ENCODE results near the gene FUT1.
"Not testable (repeated sequence)": the region's sequence is repeated elsewhere in the genome, so short reads cannot be mapped to it uniquely, and the experiment has no call there.

The FUT1 gene

GRCh38 chr19:48740164-48740972 is 12.1 kb downstream of the FUT1 start, which contains the start of gene RASIP1:
Gene RASIP1, minus strand, starts transcription at chr19:48740610. Its CDS starts 328 bp downstream, at chr19:48740282.
- DNase-seq = no peak

DNA sequence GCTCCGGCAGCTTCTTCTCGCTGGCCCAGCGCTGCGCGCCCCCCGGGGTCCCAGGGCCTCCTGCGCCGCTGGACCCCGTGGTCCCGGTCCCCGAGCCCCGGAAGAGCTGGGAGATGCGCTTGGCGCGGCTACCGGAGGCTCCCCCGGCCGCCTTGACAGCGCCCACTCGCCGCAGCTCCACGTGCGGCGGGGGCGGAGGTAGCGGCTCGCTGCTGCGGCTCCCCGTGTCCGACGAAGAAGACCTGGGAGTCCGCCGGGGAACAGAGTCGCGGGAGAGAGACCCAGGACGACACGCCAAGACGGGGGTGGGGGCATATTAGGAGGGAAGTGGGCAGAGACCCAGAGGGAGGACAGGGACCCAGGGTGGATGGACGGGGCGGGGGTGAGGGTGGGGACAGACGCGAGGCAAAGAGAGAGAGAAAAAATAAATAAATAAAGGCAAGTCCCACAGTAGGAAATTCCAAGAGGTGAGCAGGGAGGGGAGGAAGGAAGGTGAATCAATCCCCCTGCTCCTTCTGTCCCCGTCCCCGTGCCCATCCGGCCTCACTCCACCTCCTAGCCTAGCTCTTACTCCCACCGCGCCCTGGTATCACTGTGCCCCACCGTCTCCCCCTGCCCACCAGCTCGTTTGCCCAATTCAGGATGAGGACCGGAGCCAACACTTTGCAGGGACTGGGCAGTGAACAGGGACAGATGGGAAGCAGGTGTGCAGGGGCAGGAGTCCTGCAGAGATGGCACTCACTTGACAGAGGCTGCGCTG is 12.9 kb downstream of the FUT1 start:
- no peak for DNase-seq

GRCh38 chr19:48738557-48739403 is 13.7 kb downstream of the FUT1 start:
- DNase-seq = peak; percentile 80

DNA sequence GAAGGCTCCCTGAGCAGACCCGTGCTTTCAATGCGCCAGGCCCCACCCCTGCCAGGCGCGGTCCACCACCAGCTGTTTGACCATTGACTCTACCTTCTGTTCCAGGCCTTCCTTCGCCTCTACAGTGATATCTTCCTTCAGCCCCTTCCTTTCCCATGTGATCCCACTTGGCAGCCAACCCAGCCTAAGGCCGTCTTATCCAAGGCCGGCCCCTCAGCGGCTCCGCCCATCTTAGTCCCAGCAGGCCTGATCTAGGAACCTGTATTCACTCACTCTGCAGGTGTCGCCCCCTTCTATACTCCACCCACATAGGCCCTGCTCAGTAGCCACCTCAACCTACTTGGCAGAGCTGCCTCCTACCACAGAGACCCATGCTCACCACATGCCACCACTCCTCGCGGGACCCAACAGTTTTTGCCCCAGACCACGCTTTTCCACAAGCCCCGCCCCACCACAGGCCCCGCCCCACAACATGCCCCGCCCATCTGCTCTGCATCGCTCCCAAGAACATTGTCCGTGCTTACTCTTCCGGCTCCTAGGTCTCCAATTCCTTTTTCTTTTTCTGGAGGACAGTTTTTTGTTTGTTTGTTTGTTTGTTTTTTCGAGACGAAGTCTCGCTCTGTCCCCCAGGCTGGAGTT is 15.0 kb downstream of the FUT1 start:
- no peak for DNase-seq

DNA sequence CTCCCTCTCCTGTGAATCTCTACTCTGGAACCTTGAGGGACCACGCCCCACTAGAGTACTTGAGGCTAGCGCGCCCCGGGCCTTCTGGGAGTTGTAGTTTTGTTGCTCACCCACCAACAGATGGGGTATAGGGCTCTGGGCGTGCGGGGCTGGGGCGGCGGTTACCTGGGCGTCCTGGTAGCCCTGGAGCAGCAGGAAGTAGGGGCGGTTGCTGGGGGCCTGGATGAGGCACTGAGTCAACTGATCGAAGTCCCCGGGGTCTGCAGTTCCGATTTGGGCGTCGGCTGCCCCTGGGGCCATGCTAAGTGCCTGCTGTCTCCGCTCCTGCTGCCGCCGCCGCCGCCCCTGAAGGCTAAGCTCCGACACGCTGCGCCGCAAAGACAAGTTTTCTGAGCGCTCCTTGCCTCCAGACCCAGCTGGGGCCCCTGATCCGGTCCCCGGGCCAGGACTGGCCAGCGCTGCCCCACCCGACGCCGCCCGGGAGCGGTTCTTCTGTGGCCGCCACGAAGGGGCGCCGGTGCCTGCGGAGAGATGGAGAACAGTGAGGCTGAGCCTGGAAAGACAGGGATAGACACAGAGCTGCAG is 17.3 kb downstream of the FUT1 start:
- DNase-seq = peak; percentile 32

- DNase-seq = no peak
Measured at GRCh38 chr19:48734625-48735024, 17.8 kb downstream of the FUT1 start.

DNA sequence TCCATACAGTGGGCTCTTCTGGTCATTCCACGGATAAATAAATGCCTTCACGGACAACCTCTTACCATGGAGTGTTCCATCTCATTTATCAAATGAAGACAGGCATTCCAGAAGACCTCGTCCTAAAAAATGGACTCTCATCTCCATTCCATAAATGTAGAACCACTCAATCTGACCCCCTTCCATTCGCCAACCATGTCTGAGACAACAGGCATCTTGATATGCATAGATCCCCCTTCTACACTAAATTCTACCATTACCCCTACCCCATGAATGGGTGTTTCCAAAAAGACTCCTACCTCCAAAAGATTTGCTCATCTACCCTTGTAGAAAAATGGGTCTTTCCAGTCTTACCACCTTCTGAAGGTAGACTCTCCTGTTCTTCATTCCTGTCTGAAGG is 21.0 kb downstream of the FUT1 start:
- DNase-seq = no peak

DNA sequence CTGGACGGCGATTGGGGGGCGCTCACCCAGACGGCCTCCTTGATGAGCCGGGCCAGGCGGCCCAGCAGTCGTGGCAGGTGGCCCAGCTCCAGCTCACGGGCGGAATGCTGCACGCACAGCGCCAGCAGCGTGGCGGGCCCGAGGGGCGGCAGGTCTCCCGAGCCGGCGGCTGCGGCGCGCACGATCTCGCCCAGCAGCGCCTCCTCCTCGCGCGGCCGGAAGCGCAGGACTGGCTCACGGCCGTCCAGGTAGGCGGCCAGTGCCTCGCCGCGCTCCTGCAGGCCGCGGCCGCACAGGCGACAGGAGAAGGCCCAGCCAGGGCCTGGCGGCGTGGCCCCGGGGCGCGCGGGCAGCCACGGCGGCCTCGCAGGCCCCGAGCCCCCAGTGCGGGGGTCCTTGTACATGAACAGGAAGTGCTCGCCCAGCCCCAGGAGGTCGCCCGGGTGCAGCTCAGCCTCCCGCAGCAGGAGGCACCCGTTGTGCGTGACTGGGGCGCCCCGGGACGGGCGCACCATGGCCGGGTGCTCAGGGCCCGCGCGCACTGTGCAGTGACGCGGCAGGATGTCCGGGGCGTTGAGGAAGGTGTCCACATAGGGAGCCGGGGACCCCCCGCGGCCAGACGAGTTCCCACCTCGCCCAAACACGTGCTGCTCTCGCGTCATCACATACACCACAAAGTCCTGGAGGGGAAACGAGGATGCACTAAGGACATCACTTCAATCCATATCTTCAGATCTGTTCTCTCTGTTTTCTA is 23.4 kb downstream of the FUT1 start:
- peak; percentile 33 for DNase-seq

GRCh38 chr19:48726556-48726955 is 25.9 kb downstream of the FUT1 start:
- DNase-seq = no peak

DNA sequence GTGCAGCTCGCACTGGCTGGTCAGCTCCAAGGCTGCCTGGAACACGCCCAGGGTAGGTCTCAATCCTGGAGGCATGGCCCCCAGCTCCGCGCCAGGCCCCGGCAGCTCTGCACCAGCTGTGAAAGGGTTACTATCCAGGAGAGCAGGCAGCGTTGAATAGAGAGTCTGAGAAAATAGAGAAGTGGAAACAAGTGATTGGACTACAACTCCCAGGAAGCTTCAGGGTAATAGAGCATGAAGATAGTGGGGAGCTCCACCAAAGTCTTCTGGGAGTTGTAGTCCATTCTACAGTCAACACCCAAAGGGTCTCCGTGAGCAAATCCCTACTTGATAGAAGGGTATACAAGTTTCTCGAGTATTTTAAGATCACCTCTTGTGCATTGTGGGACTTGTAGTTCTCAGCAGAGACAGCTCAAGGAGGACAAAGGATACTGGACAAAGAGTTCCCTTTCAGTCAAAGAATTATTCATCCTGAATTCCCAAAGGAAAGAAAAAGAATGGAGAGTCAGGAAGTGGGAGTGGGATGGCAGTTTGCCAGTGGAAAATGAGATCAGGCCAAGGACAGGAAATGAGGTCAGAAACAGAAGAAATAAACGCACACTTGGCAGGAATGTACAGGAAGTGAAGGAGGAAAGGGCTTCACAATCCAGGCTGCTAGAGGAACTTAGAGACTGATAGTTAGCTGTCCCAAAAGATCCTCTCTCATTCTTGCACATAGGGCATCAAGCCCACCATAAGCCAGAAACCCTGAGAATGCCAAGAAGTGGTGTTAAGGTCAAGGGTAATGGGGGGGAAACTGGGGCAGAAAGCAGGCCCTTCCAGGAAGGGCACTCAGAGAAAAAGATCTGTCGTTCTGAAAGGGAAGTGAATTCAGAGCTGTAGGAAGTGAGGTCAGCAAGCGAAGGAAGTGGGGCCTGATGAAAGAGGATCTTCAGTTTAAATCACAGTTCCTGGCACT is 27.4 kb downstream of the FUT1 start:
- DNase-seq = peak; percentile 97

DNA sequence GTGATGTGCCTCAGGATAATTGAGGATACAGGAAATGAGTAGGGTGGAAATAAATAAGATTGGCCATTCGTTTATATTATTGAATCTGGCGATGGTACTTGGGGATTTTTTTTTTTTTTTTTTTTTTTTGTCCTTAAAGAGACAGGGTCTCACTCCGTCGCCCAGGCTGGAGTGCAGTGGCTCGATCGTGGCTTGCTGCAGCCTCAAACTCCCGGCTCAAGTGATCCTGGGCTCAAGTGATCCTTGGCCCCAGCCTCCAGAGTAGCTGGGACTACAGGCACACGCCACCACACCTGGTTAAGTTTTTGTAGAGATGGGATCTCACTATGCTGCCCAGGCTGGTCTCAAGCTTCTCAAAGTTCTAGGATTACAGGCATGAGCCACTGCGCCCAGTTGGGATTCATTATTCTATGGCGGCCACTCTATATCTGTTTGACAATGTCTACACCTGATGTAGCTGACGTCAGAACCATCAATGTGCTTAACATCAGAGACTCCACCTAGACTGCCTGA is 30.2 kb downstream of the FUT1 start:
- DNase-seq = no peak

GRCh38 chr19:48720613-48721296 is 31.7 kb downstream of the FUT1 start:
- peak; percentile 99 for DNase-seq

DNA sequence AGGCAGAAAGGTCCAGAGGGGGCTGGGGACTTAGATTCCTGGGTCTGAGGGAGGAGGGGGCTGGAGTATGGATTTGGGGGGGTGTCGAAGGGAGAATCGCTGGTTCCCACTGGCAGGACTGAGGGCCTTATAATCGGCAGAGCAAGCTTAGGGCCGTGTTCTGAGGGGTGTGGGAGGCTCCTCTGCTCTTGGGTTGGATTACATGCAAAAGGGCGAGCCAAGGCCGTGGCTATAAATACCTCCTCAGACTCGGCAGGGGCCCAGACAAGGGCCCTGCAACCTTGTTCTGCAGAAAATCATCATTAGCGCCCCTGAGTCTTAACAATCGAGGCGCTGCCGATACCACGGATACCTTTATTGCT is 32.2 kb downstream of the FUT1 start:
- DNase-seq = no peak

DNA sequence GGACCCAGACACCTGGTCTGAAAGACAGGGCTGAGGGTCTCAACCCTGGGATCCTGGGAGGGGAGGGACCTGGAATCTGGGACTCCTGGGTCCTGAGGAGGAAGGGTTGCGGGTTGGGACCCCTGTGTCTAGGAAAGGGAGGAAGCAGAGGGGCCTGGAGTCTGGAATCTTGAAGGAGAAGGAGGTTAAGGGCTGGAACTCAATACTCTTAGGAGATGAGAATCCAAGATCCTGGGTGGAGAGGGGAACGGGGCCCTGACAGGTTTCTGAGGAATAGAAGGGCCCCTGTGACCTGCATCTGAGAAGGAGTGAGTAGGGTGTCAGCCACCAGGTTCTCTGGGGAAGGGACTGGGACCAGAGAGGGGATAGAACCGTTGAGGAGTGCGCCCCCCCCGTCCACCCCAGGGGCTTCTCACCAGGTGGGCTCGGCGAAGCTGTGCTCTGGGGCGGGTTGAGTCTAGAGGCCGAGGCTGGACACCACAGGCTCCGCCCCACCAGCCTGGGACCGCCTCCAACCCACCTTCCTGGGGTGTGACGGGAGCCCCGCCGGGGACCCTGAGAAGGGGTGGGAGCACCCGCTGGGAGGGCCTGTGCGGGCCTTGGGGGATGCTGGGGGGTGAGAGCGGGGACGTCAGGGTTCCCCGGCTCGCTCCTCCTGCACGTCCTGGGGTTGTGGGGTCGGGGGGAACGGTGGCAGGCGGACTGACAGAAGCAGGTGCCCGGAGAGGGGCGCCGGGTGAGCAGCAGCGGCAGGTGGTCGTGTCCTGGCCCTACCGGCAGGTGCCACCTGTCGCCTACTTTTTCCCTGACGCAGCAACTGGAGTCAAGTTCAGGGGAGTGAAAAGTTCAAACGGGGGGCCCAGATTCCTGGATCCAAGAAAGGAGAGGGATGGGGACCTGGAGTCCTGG is 32.9 kb downstream of the FUT1 start, which contains the start of gene MAMSTR:
MAMSTR (minus strand) TSS at position 463 of the 909 bp plus-strand sequence. CDS start 694 bp downstream, outside the sequence.
- no peak for DNase-seq

DNA sequence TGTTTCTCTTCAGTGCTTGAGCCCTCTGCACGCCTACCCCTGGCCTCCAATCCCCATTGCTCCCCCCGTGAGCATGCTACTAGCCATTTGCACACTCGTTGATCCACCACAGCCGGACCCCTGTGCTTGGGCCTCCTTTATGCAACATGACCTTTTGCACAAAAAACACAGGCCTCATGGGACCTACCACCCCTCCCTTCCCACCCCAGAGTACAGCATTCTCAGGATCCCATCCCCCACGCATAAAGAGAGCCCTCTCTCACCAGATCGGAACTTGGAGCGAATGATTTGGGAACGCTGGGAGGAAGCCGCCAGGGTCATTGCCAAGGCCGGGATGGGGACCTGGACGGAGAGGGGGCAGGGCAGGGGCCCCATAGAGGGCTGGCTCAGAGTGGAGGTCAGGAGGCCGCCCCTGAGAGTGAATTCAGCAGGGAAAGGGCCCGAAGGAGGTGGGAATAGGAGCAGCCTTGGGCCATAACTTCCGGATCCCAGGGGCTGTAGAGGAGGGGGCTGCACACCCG is 33.7 kb downstream of the FUT1 start:
- no peak for DNase-seq

DNA sequence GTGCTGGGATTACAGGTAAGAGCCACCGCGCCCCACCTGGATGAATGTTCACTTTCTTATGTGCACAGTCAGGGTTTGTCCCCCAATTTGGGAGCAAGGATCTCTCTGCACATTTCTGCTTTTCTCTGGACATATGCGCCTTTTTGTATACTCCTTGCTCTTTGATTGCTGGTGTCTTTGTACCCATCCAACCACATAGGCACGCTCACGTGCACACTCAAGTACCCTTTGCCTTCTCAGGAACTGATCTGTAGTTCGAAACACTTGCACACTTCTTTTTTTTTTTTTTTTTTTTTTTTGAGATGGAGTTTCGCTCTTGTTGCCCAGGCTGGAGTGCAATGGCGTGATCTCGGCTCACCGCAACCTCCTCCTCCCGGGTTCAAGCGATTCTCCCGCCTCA is 34.3 kb downstream of the FUT1 start:
- not testable (repeated sequence) for DNase-seq

GRCh38 chr19:48716562-48717291 is 35.7 kb downstream of the FUT1 start:
- peak; percentile 71 for DNase-seq

Data from fibroblast of skin of right biceps (primary cell).